Activated CD8-positive, alpha-beta memory T cell treated with anti-CD3 and anti-CD28 coated beads, Interleukin-2, amount 50 U/mL, for 48 hours (primary cell): ENCODE results near the gene MYOG.

Experiments
- DNase-seq: peaks from one replicate; pipeline ENCODE4 v3.0.0-alpha.2; 2020

MYOG gene

GRCh38 chr1:203069030-203069747 lies 16.6 kb downstream of the MYOG start:
- no peak for DNase-seq

DNA sequence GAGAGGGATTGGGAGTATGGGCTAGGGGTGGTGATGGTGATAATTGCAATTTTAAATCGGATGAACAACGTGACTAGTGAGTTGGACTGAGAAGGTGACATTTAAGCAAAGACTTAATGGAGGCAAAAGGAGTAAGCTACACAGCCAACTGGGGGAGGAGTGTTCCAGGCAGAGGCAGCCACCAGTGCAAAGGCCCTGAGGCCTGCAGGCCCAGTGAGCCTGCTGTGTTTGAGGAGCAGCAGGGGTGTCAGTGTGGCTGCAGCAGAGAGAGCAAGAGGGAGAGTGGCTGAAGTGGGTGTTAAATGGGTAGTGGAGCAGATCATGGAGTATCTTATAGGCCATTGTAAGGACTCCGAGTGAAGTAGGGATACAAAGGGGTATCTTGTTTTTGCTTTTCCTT lies 18.8 kb downstream of the MYOG start:
- DNase-seq = no peak

DNA sequence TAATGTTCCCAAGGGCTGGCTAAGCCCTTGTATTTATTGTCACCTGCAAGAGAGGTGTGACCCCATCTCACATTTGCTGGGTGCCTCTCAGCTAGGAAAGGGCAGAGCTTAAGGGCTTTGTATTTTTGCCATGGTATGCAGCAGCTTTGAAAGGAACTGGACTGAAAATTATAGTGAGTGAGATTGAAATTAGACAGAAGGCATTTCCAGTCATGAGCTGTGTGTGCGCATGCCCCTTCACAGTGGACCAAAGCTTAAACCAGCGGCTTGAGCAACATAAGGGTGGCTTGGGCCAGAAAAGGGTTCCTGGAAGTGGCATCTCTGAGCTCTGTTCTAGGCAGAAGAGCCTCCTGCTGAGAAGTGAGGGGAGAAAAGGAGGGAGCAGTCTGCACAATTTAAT lies 19.8 kb downstream of the MYOG start:
- no peak for DNase-seq

- DNase-seq = no peak
Measured at GRCh38 chr1:203065191-203065590, 20.6 kb downstream of the MYOG start.

- no peak for DNase-seq
Measured at GRCh38 chr1:203063287-203063686, 22.5 kb downstream of the MYOG start.

DNA sequence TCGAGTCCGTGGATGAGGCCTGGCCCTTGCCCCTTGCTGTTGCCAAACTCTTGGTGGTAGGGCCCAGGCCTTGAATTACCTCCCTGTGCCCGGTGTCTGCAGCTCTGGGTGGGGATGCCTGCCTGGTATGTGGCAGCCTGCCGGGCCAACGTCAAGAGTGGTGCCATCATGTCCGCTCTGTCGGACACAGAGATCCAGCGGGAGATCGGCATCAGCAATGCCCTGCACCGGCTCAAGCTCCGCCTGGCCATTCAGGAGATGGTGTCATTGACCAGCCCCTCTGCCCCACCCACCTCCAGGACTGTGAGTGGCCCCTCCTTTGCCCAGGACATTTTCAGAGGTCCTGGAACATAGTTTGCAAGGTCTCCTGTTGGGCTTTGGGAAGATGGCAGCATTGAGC lies 25.7 kb downstream of the MYOG start:
- DNase-seq = no peak

- DNase-seq = no peak
Measured at GRCh38 chr1:203059485-203059884, 26.3 kb downstream of the MYOG start.

- DNase-seq = no peak
Measured at GRCh38 chr1:203058676-203058935, 27.2 kb downstream of the MYOG start.

DNA sequence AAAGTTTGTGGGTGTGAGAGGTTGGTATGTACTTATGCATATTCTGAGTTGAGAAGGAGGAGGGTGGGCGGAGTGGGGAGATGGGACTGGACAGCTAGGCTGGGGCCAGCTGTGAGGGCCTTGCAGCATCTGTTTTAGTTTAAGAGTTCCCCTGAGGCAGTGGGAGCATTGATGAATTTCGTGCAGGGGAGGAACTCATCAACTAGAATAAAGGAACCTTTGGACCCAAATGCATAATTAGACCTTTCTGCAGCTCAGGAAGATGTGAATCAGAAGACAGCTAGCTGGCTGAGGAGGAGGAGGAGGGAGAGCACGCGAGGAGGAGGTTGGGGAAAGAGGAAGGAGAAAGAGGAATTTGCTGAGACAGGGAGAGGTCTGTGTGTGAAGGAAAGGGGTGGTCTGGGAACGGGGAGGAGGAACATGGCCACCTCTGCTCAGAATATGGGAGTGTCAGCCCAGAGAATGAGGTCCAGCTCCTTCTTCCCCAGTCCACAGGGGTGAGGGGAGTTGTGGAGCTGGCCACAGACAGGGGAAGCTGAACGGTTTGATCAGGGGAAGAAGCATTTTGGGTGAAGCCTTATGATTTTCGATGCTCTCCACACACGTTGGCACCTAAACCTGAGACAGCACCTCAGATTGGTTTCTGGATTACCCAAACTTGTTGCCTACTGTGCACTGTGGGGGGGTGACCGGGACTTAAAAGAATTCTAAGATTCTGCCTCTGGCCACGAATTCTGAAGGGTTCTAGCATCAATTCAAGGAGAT lies 27.7 kb downstream of the MYOG start:
- no peak for DNase-seq

- DNase-seq = no peak
Measured at GRCh38 chr1:203056516-203056915, 29.3 kb downstream of the MYOG start.

- no peak for DNase-seq
Measured at GRCh38 chr1:203056012-203056411, 29.8 kb downstream of the MYOG start.

GRCh38 chr1:203055161-203055799 lies 30.5 kb downstream of the MYOG start:
- no peak for DNase-seq

DNA sequence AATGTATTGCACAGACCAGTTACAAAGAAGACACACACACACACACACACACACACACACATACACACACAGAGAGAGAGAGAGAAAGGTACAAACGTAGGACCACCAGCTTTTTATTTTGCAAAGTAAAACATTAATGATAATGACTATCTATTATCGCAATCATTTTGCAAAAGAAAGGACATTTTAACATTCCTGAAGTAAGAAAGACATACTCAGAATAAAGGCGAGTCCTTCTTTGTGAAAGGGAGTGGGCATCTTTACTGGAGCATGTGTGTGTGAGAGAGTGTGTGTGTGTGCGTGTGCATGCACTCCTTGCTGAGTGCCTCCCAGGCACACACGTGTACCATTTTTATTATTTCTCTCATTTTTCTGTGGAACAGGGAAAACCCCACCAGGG lies 31.2 kb downstream of the MYOG start:
- no peak for DNase-seq

DNA sequence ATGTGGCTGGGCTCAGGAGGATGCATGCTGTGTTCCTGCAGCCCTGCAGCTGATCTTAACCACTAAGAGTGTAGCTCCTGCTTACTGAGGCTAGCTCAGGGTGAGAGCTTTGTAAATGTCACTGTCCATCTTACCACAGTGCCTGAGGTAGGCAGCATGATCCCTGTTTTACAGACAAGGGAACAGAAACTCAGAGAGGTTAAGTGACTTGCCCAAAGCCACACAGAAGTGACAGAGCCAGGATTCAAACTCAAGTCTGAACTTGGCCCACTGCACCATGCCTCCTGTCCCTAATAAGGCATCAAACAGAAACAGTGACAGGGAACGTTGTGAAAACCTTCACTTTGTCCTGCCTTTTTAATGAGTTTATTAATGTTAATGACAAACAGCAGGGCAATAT lies 31.6 kb downstream of the MYOG start:
- DNase-seq = no peak

- DNase-seq = no peak
Measured at GRCh38 chr1:203052601-203053000, 33.2 kb downstream of the MYOG start.

- DNase-seq = no peak
Measured at GRCh38 chr1:203051841-203052324, 33.9 kb downstream of the MYOG start.

DNA sequence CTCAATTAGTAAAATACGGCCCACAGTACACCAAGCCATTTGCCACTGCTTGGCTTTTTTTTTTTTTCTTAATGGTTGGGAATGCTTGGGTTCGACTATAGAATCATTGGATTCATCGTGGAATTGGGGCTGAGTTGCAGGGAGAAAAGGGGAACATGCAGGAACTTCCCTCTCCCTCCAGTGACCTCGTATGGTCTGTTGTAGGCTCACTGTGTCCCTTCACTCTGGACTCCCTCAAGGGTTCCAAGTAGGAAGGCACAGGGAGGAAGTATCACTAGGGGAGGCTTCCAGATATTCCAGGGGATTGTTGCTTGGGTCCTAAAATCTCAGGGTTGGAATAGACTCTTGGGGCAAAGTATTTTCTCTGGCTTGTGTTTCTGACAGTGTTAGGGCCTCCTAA lies 35.0 kb downstream of the MYOG start:
- no peak for DNase-seq

GRCh38 chr1:203049576-203050180 lies 36.1 kb downstream of the MYOG start:
- no peak for DNase-seq

DNA sequence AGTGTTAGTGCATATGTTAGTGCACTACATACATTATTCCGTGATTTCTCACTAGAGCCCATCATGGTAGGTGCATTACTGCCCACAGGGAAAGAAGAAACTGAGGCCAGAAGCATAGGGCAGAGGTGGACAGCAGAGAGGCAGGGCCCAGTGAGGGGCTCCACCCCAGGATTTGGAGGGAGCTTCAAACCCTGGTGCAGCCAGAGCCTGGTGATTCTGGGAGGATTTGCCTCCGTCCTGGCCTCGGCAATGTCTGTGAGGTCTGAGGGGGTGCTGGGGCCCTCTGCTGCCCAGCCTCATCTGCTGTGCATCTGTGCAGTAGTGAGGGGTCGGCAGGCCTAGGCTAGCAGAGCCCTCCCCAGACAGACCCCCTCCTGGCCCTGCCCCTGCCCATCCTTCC lies 36.7 kb downstream of the MYOG start:
- DNase-seq = no peak

DNA sequence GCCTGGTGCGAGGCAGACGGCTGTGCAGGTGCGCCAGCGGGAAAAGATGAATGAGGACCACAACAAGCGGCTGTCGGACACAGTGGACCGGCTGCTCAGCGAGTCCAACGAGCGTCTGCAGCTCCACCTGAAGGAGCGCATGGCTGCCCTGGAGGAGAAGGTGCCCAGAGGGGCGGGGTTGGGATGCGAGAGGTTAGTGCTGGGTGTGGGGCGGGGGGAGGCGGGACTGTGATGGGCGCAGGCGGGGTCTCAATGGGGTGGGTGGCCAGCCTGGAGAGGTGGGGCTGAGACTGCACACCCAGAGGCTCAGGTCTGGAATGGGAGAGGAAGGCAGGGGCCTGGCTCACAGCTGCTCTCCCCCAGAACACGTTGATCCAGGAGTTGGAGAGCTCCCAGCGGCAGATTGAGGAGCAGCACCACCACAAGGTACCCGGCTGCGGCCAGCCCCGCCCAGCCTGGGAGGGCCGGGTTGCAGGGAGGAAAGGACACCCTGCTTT lies 37.2 kb downstream of the MYOG start:
- DNase-seq = no peak

- no peak for DNase-seq
Measured at GRCh38 chr1:203048086-203048485, 37.7 kb downstream of the MYOG start.

DNA sequence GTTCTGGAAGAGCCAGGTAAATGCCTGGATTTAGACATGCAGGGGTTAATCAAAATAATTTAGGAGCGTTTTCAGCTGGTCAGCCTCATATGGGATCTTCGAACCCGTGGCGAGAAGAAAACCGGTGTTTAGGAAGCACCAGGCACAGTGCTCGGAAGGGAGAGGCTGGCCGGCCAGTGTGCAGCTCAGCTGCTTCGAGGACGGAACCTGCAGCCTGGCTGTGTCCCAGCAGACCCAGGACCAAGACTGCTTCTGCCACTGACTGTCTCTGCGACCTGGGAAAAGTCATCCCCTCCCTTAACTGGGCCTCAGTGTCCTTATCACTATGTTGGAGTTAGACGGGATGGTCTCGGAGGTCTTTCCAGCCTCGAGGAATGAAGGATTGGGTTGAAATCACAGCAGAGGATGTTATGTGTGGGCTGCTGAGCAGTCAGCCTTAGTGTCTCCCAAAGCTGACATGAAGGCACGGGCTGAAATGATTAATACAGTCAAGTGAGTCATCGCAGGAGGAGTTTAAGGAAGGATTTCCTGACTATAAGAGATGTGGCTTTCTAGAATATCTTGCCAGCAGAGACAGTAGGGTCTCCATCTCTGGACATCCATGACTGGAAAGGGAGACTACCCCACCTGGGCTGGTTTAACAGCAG lies 38.7 kb downstream of the MYOG start:
- no peak for DNase-seq
